ENCODE data around the gene ST7. TPM values are rescaled to one million over a fixed set of nuclear protein-coding genes. Genes with fewer than 3 reads are reported as not detected.

Gene ST7
- total and polyA plus RNA-seq, 5 donors from 2014 or later = 7.3 to 15.5 (median 9.9) TPM

GRCh38 chr7:117251687-117252086, 298.4 kb downstream of the ST7 start:
- ATAC-seq (ENCODE audit: low read depth in 2 of 2) = no peak
- DNase-seq = no peak
- no peaks in the 10 kb centered on the region for H3K36me3 ChIP-seq (ENCODE audit: control insufficient read depth, insufficient read depth, low read length)
- H3K4me3 Mint-ChIP-seq = no peak overlapping the region
- peaks cover 0 to 6% (median 0%) of the 10 kb centered on the region in 7 donors for H3K9me3 Mint-ChIP-seq
- no peak overlapping the region for H3K27ac Mint-ChIP-seq
- H3K36me3 Mint-ChIP-seq = no peaks in the 10 kb centered on the region
- H3K9me3 ChIP-seq (ENCODE audit: control insufficient read depth in 2 of 2, low read length in 2 of 2) = no peaks in the 10 kb centered on the region
- no peaks in the 10 kb centered on the region for H3K4me1 Mint-ChIP-seq
- peaks cover 4% of the 10 kb centered on the region for H3K27me3 ChIP-seq (ENCODE audit: control insufficient read depth, insufficient read depth, low read length)
- no peak overlapping the region for H3K4me3 ChIP-seq (ENCODE audit: low read depth, low read length)
- H3K27ac ChIP-seq (ENCODE audit: insufficient read depth, low read length, poor library complexity, severe bottlenecking) = no peak overlapping the region
- no peaks in the 10 kb centered on the region for H3K4me1 ChIP-seq (ENCODE audit: control insufficient read depth, insufficient read depth, low read length, poor library complexity, severe bottlenecking)
- peaks cover 4% of the 10 kb centered on the region for H3K27me3 Mint-ChIP-seq

- H3K27ac Mint-ChIP-seq = no peak overlapping the region
- Histone ChIP-seq H3K27me3 (ENCODE audit: control insufficient read depth, insufficient read depth, low read length) (peaks cover 6% of the 10 kb centered on the region), H3K36me3 (ENCODE audit: control insufficient read depth, insufficient read depth, low read length) (no peaks in the 10 kb centered on the region), H3K9me3 (ENCODE audit: control insufficient read depth in 2 of 2, low read length in 2 of 2) (no peaks in the 10 kb centered on the region), H3K4me3 (ENCODE audit: low read depth, low read length) (no peak overlapping the region), H3K4me1 (ENCODE audit: control insufficient read depth, insufficient read depth, low read length, poor library complexity, severe bottlenecking) (no peaks in the 10 kb centered on the region), H3K27ac (ENCODE audit: insufficient read depth, low read length, poor library complexity, severe bottlenecking) (no peak overlapping the region)
- peaks cover 0 to 2% (median 0%) of the 10 kb centered on the region in 7 donors for H3K9me3 Mint-ChIP-seq
- ATAC-seq (ENCODE audit: low read depth in 2 of 2) = no peak
- no peak for DNase-seq
- no peaks in the 10 kb centered on the region for H3K36me3 Mint-ChIP-seq
- H3K4me3 Mint-ChIP-seq = no peak overlapping the region
- peaks cover 20% of the 10 kb centered on the region for H3K27me3 Mint-ChIP-seq
- H3K4me1 Mint-ChIP-seq = no peaks in the 10 kb centered on the region
Measured at GRCh38 chr7:117259615-117260014, 306.3 kb downstream of the ST7 start.

- H3K27me3 ChIP-seq (ENCODE audit: control insufficient read depth, insufficient read depth, low read length) = peaks cover 2% of the 10 kb centered on the region
- Mint-ChIP-seq H3K4me1 (no peaks in the 10 kb centered on the region), H3K36me3 (no peaks in the 10 kb centered on the region), H3K9me3 (peaks cover 0 to 2% (median 0%) of the 10 kb centered on the region in 7 donors), H3K27me3 (peaks cover 16% of the 10 kb centered on the region), H3K4me3 (no peak overlapping the region), H3K27ac (no peak overlapping the region)
- no peaks in the 10 kb centered on the region for H3K9me3 ChIP-seq (ENCODE audit: control insufficient read depth in 2 of 2, low read length in 2 of 2)
- ATAC-seq (ENCODE audit: low read depth in 2 of 2) (no peak), DNase-seq (no peak)
- H3K36me3 ChIP-seq (ENCODE audit: control insufficient read depth, insufficient read depth, low read length) = no peaks in the 10 kb centered on the region
- no peak overlapping the region for H3K4me3 ChIP-seq (ENCODE audit: low read depth, low read length)
- H3K4me1 ChIP-seq (ENCODE audit: control insufficient read depth, insufficient read depth, low read length, poor library complexity, severe bottlenecking) = no peaks in the 10 kb centered on the region
- H3K27ac ChIP-seq (ENCODE audit: insufficient read depth, low read length, poor library complexity, severe bottlenecking) = no peak overlapping the region
Measured at GRCh38 chr7:117262546-117262945, 309.2 kb downstream of the ST7 start.

GRCh38 chr7:117264716-117265115, 311.4 kb downstream of the ST7 start:
- Mint-ChIP-seq H3K27me3 (peaks cover 20% of the 10 kb centered on the region), H3K4me3 (no peak overlapping the region), H3K27ac (no peak overlapping the region), H3K4me1 (no peaks in the 10 kb centered on the region), H3K36me3 (no peaks in the 10 kb centered on the region), H3K9me3 (peaks cover 0 to 2% (median 0%) of the 10 kb centered on the region in 7 donors)
- no peak overlapping the region for H3K27ac ChIP-seq (ENCODE audit: insufficient read depth, low read length, poor library complexity, severe bottlenecking)
- H3K36me3 ChIP-seq (ENCODE audit: control insufficient read depth, insufficient read depth, low read length) = no peaks in the 10 kb centered on the region
- H3K27me3 ChIP-seq (ENCODE audit: control insufficient read depth, insufficient read depth, low read length) = peaks cover 2% of the 10 kb centered on the region
- DNase-seq = no peak
- H3K4me1 ChIP-seq (ENCODE audit: control insufficient read depth, insufficient read depth, low read length, poor library complexity, severe bottlenecking) = no peaks in the 10 kb centered on the region
- no peaks in the 10 kb centered on the region for H3K9me3 ChIP-seq (ENCODE audit: control insufficient read depth in 2 of 2, low read length in 2 of 2)
- ATAC-seq (ENCODE audit: low read depth in 2 of 2) = no peak
- no peak overlapping the region for H3K4me3 ChIP-seq (ENCODE audit: low read depth, low read length)

GRCh38 chr7:117269417-117269816, 316.1 kb downstream of the ST7 start:
- Mint-ChIP-seq H3K4me1 (no peaks in the 10 kb centered on the region), H3K27ac (no peak overlapping the region), H3K4me3 (no peak overlapping the region), H3K27me3 (peaks cover 9% of the 10 kb centered on the region), H3K36me3 (no peaks in the 10 kb centered on the region), H3K9me3 (peaks cover 0 to 3% (median 0%) of the 10 kb centered on the region in 7 donors)
- Histone ChIP-seq H3K27me3 (ENCODE audit: control insufficient read depth, insufficient read depth, low read length) (no peaks in the 10 kb centered on the region), H3K4me1 (ENCODE audit: control insufficient read depth, insufficient read depth, low read length, poor library complexity, severe bottlenecking) (no peaks in the 10 kb centered on the region), H3K36me3 (ENCODE audit: control insufficient read depth, insufficient read depth, low read length) (no peaks in the 10 kb centered on the region), H3K27ac (ENCODE audit: insufficient read depth, low read length, poor library complexity, severe bottlenecking) (no peak overlapping the region), H3K9me3 (ENCODE audit: control insufficient read depth in 2 of 2, low read length in 2 of 2) (no peaks in the 10 kb centered on the region), H3K4me3 (ENCODE audit: low read depth, low read length) (no peak overlapping the region)
- DNase-seq (no peak), ATAC-seq (ENCODE audit: low read depth in 2 of 2) (no peak)

GRCh38 chr7:117269886-117270285, 316.6 kb downstream of the ST7 start:
- Mint-ChIP-seq H3K4me1 (no peaks in the 10 kb centered on the region), H3K27me3 (peaks cover 9% of the 10 kb centered on the region), H3K36me3 (no peaks in the 10 kb centered on the region)

GRCh38 chr7:117270371-117270770, 317.1 kb downstream of the ST7 start:
- no peak for ATAC-seq (ENCODE audit: low read depth in 2 of 2)
- no peaks in the 10 kb centered on the region for H3K4me1 ChIP-seq (ENCODE audit: control insufficient read depth, insufficient read depth, low read length, poor library complexity, severe bottlenecking)
- H3K27ac ChIP-seq (ENCODE audit: insufficient read depth, low read length, poor library complexity, severe bottlenecking) = no peak overlapping the region
- H3K4me3 ChIP-seq (ENCODE audit: low read depth, low read length) = no peak overlapping the region
- DNase-seq = no peak
- no peaks in the 10 kb centered on the region for H3K36me3 ChIP-seq (ENCODE audit: control insufficient read depth, insufficient read depth, low read length)
- H3K4me3 Mint-ChIP-seq = no peak overlapping the region
- peaks cover 0 to 3% (median 0%) of the 10 kb centered on the region in 7 donors for H3K9me3 Mint-ChIP-seq
- H3K4me1 Mint-ChIP-seq = no peaks in the 10 kb centered on the region
- H3K36me3 Mint-ChIP-seq = no peaks in the 10 kb centered on the region
- H3K27ac Mint-ChIP-seq = no peak overlapping the region
- peaks cover 9% of the 10 kb centered on the region for H3K27me3 Mint-ChIP-seq
- no peaks in the 10 kb centered on the region for H3K27me3 ChIP-seq (ENCODE audit: control insufficient read depth, insufficient read depth, low read length)
- no peaks in the 10 kb centered on the region for H3K9me3 ChIP-seq (ENCODE audit: control insufficient read depth in 2 of 2, low read length in 2 of 2)

More at GRCh38 chr7:117269886-117270285, 316.6 kb downstream of the ST7 start:
- Histone ChIP-seq H3K4me1 (ENCODE audit: control insufficient read depth, insufficient read depth, low read length, poor library complexity, severe bottlenecking) (no peaks in the 10 kb centered on the region), H3K27ac (ENCODE audit: insufficient read depth, low read length, poor library complexity, severe bottlenecking) (no peak overlapping the region), H3K9me3 (ENCODE audit: control insufficient read depth in 2 of 2, low read length in 2 of 2) (no peaks in the 10 kb centered on the region), H3K36me3 (ENCODE audit: control insufficient read depth, insufficient read depth, low read length) (no peaks in the 10 kb centered on the region), H3K4me3 (ENCODE audit: low read depth, low read length) (no peak overlapping the region), H3K27me3 (ENCODE audit: control insufficient read depth, insufficient read depth, low read length) (no peaks in the 10 kb centered on the region)
- Mint-ChIP-seq H3K9me3 (peaks cover 0 to 3% (median 0%) of the 10 kb centered on the region in 7 donors), H3K4me3 (no peak overlapping the region), H3K27ac (no peak overlapping the region)
- no peak for DNase-seq
- no peak for ATAC-seq (ENCODE audit: low read depth in 2 of 2)

- peaks cover 0 to 3% (median 0%) of the 10 kb centered on the region in 7 donors for H3K9me3 Mint-ChIP-seq
- ATAC-seq (ENCODE audit: low read depth in 2 of 2) = no peak
- no peaks in the 10 kb centered on the region for H3K4me1 Mint-ChIP-seq
Measured at GRCh38 chr7:117271566-117271965, 318.3 kb downstream of the ST7 start.

More at GRCh38 chr7:117271566-117271965, 318.3 kb downstream of the ST7 start:
- H3K36me3 ChIP-seq (ENCODE audit: control insufficient read depth, insufficient read depth, low read length) = no peaks in the 10 kb centered on the region
- no peaks in the 10 kb centered on the region for H3K27me3 ChIP-seq (ENCODE audit: control insufficient read depth, insufficient read depth, low read length)
- no peak overlapping the region for H3K27ac Mint-ChIP-seq
- DNase-seq = no peak
- no peak overlapping the region for H3K4me3 ChIP-seq (ENCODE audit: low read depth, low read length)
- no peak overlapping the region for H3K4me3 Mint-ChIP-seq
- H3K4me1 ChIP-seq (ENCODE audit: control insufficient read depth, insufficient read depth, low read length, poor library complexity, severe bottlenecking) = no peaks in the 10 kb centered on the region
- no peak overlapping the region for H3K27ac ChIP-seq (ENCODE audit: insufficient read depth, low read length, poor library complexity, severe bottlenecking)
- H3K9me3 ChIP-seq (ENCODE audit: control insufficient read depth in 2 of 2, low read length in 2 of 2) = no peaks in the 10 kb centered on the region
- H3K36me3 Mint-ChIP-seq = no peaks in the 10 kb centered on the region
- H3K27me3 Mint-ChIP-seq = peaks cover 9% of the 10 kb centered on the region

Data from CD4-positive, CD25-positive, alpha-beta regulatory T cell (primary cell).